Measurements from ENCODE around the gene KCNIP1.

- TF ChIP-seq CTCF (IDR thresholded peaks at IDR 0.05 in 8 of 11, conservative IDR thresholded peaks at IDR 0.05 in 3 of 11) (no peak), POLR2A (IDR thresholded peaks at IDR 0.05) (no peak), POLR2AphosphoS5 (IDR thresholded peaks at IDR 0.05) (no peak)
Measured at GRCh38 chr5:170553218-170553617, 49.4 kb downstream of the KCNIP1 start.
